NCI-H2171 (cell line): ENCODE measurements around the gene FAM170B.

Experiments used
- DNase-seq: peaks from one replicate; lab custom pipeline; 2025; lab: John Stamatoyannopoulos, UW

FAM170B gene

DNA sequence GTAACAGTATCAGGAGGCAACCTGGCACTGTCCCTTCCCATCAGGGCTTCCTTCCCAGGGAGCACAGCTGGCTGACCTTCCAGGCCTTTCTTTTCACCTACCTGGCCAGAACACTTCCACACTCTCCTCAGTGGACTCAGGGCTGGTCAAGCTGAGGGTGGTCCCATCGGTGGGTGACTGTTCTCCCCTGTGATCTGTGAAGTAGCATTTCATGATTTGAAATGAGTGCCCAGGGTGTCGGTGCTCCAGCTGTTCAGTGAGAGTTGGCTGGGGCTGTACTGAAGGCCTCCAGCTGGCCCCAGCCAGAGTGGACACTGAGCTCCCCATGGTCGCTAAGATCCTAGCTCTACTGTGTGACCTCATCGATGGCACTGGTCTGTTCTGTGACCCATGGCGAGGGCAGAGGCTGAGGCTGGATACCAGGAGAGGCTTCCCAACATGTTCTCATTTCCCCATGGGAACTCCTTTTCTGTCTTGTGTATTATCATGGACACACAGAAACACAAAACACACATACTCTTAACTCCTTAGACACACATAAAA, at the start of gene FAM170B:
Gene FAM170B, minus strand, starts transcription at position 316 of the 543 bp plus-strand sequence. Its CDS starts 103 bp downstream, at position 213.
- no peak for DNase-seq

DNA sequence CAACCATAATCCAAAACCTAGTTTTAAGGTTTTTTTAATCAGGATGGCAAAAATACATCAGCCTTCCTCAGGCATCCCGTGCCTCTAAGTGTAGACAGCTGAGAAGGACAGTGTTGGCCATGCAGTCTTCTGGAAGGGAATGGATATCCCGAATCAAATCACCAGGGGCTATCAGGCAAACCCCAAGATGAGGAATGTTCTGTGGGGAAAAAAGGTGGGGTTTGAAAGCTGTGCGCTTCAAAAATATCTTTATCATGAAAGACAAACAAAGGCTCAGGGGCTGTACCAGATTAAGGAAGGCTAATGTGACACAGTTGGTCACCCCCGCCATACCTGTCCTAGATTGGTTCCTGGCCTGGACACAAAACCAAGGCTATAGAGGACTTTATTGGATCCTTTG, 49.0 kb upstream of the FAM170B start:
- DNase-seq = no peak

DNA sequence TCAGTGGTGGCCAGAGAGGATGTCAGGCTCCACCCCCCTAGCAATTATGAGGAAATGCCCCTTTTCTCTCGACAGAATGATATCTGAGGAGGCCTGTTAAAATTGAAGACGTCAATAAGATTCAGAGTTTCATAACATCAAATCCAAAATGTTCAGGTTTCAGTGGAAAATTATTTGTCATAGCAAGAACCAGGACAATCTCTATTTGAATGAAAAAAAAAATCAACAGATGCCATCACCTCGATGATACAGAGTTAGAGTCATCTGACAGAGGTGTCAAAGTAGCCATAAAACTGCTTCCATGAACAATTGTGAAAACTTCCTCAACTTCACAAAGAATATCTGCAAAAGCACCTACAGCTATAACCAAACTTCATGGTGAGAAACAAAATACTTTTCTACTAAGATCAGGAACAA, 46.6 kb upstream of the FAM170B start:
- DNase-seq = no peak

DNA sequence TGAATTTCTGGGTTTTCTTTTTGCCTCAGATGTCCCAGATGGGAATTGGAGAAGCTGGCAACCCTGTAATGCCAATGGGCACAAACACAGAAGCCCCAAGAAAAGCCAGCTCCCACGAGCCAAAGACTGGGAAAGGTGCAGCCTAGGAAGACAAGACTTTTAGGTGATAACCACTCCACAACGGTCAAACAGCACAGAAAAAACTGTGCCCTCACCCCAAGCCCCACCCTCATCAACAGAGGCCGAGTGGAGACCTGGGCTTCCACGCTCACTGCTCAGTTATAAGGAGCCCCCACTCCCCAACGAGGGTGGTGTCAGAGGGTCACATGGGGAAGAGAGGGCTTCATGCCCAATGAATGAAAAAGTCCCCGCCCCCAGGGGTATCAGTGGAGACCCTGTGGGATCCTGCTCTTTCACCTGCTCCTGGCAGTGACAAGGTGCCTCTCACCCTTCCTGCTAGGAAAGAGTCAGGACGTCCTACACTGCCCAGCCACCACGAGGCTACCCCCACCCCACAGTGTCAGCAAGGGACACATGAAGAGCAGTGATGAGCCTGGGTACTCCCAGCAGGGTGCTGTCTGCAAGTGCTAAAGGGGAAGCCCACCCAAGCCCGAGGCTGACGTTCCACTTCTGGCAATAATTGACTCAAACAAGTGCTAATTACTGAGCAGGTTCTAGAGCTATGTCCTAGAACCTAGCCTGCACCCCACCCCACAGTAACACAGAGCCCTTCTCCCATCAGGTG, 46.0 kb upstream of the FAM170B start:
- DNase-seq = no peak

DNA sequence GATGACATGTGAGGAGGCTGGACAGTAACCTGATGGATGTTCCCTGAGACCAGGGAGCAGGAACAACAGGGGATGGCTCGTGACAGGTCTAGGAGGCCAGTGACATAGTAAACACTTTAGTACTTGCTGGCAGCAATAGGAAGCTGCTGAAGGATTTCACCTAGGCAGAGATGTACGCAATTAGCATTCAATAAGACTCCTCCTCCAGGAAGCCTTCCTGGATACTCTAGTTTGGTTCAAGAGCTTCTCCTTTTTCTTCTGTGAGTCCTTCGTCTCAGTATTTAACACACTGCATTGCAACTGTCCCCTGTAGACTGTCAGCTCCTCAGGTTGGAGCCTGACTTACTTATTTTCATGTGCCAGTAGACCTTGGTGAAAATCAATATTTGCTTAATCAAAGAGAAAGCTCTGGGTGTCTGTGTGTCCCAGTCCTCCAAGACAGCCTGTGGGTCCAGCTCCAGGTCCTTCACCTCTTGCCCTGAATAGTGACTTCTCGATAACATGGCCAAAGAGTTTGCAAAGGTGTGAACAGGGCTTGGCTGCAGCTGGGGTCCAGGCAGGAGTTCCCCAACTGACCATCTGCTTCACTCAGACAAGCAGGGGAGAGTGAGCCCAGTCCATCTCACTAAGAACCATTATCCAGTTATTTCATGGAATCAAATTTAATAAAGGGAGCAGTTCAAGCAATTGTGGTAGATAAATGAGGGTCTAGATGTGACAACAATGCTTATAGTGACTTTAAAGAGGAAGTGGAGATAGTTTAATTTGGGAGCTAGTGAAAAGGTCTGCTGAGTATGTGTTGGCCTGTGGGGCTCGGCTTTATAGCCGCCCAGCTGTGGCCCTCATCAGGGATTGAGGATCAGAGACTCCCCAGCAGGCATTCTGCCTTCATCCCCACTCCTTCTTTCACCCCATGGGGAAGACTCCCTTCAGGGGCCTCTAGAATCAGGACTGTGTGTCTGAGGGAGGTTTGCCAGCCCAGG, 45.0 kb upstream of the FAM170B start:
- no peak for DNase-seq

DNA sequence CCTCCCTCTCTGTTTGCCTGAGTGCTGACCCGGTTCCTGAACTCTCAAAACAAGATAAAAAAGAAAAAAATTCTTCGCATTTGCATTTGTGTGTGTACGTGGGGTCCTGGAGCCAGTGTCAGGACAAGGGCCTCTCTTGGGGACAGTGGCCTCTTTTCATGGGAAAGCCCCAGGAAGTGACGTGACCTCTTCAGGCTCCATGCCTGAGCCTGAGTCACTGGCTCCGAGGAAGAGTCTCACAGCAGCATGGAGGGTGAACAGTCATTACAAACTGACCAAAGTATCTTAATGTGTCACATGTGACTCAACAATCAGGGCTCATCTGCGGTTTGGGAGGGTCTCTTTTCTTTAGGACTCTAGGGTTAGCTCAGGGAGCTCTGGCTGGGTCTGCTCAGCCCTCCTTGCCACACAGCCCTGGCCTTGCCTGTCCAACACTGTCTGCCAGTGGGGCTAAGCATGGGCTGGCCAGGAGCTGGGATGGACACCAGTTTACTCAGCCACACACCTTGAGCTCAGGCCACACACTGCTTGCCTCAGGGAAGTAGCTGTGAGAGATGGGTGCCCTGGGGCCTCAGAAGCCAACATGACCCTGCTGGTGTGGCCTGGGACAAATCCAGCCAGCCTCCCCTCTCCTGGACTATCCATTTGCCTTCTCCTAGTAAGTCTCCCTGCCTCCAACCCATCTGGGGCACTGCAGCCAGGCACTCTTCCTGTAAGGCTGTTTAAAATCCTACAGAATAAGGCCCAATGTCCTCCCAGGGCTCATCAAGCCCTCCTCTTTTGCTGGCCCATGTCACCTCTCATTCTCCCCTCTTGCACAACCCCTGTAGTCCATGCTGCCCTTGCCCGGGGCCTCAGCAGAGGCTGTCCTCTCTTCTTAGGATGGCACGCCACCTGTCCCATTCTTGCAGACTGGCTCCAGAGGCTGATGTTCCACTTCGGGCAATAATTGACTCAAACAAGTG, 43.9 kb upstream of the FAM170B start:
- DNase-seq = no peak

DNA sequence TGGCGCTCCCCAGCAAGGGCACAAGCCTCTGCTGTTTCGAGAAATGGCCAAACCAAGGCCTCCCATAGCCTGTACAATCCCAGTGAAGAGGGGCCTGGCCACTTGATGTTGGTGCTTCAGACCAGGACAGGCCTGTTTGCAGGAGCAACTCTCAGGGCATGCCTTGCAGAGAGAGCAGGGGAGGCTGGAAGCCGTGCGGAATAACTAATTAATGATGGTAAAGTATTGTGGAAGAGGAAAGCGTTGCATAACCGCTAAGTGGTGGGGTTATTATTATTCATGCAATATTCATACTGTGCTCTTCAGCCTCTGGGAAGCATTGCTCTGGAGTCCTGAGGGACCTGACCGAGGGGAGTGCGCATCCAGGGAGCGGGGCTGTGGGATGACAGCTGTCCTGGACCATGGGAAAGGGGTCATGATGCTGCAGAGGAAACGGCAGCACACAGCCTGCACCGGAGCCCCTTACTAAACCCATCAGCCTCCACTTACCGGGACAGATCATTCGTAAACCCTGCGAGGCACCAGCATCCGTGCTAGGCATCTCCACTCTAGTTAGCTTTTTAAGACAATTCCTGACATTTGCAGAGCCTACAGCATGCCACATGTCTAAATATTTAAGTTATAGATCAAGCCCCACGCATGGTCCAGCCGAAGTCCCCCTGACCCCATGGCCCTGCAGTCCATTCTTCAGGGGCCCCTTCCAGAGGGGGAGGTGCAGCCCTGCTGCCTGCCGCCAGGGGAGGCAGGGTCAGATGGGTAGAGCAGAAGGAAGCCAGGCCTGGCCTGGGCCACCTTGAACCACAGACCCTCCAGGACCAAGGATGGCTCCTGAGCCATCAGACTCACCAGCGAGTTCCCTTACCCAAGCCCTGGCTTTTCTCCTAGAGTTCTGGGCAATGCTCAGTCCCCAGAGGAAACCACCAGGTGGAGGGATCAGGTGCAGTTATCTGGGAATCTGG, 42.8 kb upstream of the FAM170B start:
- no peak for DNase-seq

DNA sequence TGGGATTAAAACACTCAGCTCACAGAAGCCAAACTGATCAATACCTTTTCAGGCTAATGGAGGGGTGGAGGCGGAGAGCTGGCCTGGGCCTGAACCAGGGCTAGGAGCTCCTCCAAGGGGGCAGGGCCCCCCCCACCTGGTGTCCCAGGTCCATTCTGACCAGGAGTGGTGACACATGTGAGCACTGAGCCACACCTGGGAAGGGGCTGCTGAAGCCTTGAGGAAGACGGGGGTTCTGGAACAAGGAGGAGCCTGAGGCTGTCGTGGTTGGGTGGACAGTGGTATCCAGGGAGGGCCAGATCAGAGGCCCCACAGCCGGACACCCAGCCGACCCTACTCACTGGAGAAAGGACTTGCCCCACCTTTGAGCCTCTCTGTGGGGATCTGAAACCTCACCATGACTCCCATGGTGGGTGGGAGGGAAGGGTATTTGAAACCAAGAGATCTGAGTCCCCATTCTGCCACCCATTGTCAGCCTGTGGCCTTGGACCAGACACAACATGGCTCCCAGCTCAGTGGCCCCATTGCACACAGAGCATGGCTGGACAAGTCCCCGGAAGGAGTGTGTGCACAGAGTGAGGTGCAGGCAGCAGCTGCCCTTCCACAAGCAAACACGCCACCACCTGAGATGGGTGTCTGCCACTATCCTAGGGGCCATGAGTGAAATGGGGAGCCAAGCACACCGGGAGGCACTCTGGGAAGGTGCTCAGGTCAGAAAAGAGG, 41.9 kb upstream of the FAM170B start:
- no peak for DNase-seq

DNA sequence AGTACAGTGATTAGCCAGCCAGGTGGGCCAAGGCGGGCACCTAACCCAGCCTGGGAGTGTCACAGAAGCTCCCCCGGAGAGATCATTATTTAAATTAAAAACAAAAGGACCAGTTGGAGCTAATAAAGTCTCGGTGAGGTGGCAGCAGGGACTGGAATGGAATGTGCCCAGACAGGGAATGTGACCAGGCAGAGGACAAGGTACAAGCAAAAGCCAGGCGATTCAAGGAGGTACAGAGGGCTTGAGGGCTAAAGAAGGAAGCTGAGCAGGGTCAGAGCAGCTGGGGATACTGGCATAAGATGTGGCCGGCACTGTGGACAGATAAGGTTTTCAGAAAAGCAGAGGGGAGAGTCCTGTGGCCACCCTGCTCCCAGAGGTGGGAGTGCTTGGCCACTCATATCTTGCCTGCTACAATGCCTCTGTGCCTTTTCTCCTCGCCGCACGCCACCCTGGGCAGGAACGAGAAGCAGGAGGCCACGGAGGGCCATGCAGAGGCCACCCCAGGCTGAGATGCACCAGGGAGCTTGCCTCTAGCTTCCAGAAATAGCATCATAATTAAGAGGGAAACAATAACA, 41.2 kb upstream of the FAM170B start:
- DNase-seq = no peak

DNA sequence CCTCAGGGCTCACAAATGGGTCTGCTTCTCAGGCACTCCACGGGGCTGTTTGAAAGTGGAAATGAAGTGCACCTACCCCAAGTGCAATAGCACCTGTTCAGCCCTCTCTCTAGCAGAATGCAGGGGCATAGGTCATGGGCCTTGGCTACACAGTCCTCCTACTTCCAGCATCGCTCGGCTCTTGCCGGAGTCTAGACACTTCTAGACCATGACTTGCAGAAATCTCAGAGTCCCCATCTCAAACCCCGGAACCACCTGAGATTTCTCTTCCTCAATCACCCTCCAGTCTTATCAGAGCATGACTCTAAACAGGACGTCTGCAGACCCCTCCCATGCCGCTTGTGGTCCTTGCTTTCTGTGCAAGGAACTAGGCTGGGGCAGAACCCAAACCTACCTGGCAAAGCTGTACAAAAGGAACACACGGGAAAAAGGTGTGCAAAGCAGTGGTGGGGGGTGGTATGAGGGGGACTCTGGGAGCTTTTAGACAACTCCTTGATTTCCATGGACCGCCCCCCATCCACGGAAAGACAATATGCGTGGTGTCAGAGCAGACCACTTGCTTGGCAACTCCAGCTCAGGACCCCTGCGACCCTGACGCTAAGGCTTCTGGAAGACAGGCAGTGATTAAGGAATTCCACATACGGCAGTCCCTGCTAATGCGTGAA, 40.6 kb upstream of the FAM170B start:
- DNase-seq = no peak

DNA sequence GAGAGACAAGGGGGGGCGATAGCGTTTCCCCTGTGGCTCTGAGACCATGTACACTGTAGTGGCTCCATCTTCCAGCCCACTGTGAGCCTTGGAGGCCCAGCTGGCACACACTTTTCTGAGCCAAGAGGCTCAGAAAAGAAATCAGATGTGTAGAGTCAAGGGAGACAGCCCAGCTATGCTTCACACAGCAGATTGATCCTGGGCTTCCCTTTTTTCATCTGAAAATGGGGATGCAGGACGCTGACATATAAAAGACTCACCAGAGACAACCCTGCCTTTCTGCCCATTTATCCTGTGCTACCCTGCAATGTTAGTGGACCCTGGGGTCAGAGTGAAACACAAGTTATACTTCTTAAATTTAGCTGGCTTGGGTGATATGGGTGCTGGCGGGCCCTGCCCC, 40.0 kb upstream of the FAM170B start:
- no peak for DNase-seq

DNA sequence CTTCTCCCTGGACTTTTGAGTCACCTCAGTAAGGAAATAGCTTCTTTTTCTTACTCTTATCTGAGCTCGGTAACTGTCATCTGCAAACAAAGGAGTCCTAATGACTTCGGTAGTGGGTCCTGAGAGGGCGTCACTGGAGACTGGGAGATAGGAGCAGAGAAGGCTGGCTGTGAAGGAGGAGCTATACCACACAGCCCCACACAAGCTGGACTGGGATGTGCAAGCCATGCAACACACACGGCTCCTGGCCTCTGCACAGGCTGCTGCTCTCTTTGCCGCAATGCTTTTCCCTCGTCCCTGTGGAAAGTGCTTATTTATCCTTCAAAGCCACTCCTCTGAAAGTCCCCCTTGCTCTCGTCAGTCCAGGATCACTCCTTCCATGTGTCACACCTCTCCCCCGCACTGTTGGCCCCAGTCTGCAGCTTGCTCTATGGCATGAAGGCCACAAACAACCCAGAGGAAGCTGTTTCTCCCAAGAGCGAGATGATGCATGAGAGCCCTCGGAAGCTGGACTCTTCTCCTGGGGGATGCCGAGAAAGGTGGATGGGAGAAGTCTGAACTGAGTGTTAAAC, 39.5 kb upstream of the FAM170B start:
- no peak for DNase-seq

DNA sequence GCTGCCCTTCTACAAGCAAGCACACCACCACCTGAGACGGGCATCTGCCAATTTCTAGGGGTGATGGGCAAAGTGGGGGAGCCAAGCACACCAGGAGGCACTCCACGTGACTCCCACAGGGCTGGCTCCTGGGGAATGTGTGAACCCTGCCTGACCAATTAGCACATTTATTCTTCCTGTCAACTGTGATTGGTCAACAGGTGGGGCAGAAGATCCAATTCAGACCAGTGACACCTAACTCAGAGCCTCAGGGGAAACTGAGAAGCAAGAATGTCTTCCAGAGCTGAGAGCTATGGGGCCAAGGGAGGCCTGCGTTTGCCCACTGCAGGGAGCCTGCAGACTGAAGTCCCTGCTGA, 38.9 kb upstream of the FAM170B start:
- DNase-seq = no peak

DNA sequence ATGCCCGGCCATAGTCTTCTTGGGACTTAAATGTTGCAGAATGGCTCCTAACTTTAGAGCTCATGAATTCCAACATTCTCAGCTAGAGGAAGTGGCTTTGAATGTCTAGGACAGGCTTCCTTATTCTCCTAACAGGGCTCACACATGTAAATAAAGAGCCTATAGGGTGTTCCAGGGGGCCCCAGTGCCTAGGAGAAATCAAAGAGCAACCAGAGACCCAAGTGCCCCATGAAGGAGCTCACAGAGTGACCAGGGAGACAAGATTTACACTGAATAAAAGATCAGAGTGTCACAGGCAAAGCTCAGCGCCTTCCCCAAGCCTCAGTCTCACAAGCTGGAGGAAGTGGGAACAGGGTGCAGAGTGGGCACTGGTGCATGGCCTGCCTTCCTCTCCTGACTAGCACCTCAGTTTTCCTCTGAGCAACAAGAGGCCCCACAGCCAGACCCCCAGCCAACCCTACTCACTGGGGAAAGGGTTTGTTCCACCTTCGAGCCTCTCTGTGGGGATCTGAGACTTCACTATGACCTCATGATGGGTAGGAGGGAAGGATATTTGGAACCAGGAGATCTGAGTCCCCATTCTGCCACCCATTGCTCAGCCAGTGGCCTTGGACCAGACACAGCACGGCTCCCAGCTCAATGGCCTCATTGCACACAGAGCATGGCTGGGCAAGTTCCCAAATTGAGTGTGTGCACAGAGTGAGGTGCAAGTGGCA, 38.4 kb upstream of the FAM170B start:
- DNase-seq = no peak

DNA sequence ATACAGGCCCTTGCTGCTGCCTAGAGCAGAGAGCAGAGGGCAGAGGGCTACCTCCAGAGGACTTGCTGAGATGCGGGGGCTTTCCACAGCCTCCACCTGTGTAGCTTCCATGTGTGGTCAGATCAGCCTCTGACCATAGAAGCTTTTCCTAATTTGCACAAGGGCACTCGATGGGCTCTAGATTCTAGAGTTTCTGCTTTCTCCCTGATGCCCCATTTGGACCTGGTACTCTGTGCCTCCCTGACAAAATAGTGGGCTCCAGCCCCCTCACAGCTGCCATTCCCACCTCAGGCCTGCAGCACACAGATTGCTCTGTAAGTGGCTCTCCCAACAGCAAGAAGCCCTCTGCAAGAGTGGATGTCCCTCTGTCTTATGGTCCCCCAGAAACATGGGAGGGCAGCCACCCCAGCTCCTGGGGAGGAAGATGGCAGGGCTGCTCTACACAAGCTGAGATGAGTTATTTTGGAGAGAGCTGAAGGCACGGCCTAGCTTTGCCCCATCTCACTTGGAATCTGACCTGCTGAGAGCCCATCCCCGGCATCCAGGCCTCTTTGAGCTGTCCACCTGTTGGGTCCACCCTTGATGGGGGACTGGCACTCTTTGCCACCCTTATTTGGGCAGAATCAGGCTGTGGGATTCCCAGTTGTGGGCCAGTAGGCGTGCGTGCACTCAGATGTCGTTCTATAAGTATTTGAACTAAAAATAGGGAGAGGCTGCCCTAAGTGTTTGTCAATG, 37.7 kb upstream of the FAM170B start:
- DNase-seq = no peak

DNA sequence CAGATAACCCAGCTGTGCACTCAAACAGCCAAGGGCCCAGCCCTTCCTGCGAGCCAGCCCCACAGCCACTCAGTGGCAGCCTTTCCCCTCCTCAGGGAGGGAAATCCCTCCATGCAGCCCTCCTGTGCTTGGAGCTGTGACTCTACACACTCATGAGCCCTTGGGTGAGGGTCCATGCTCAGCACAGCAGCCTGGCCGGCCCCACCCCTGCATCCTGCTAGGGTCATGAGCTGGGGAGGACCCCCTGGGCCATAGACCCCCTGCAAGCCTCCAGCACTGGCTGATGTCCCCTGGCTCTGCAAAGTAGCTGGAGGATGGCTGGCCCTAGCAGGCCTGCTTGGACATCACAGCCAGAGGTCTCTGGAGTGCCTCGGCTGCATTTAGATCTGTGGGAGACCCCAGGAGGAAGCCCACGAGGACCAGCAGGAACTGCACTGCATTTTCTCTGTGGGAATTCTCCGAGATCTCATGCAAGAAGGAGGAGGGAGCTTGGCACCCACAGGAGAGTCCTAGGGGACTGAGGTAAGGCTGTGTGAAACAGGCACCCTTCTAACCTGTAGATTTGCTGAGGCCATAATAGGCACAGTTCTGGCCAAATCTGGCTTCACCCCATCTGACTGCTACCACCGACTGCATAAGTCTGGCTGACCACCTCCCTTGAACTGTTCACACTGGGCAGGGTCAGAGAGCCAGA, 37.0 kb upstream of the FAM170B start:
- no peak for DNase-seq

DNA sequence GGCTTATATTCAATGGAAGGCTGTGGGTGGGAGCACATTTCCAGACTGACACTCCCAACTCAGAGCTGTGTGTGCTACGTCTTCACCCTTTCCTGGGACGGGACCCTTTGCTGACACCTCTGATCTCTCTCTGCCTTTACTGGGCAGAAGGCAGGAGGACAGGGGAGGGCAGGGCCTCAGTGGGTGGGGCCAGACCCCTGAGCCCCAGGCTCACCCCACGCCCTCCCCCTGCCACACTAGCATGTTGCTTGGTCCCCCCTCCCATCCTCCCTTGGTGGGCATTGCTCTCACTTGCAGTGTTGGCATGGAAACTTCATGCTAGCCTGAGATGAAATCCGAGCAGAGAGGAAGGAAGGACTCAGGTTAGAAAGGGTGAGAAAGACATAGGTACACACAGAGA, 36.0 kb upstream of the FAM170B start:
- DNase-seq = no peak
